ENCODE data around the gene ADORA1.

Gene ADORA1

DNA sequence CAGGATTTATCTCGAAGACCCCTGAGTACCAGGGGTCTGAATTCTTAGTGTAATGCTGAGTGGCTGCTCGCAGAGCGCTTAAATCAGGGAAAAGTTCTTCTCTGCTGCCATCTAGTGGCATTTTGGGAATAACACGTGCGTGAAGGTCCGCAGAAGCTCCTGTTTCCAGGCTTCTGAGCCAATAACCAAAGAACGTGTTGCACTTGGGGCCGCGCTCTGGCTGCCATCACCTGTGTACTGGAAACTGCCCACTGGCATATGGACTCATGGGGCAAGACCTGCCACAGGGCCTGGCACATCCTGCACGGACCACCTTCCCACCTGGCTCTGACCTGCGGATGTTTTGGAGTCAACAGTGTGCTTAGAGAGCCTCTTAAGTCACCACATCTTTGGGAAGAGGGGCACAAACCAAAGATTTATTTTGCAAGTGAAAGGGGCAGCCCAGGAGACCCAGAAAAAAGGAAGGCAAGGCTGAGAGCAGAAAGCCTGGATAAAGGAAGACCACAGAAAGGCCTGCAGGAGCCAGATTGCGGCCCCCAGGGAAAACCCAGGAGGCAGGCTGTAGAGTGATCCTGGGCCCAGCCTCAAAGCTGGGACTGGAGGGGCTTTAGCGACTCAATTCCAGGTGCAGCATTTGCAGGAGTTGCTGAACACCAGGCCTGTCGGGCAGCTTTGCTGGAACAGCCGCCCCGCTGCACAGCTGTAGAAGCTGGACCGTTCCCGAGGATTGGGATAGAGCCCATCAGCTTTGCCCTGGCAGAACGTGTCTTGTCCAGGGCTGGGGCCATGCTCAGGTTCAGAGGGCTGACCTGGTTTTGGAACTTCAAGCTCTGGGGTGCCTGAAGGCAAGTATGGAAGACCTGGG, 89.0 kb downstream of the ADORA1 start:
- Mint-ChIP-seq H3K4me1 (ENCODE audit: low read depth) (no peaks in the 10 kb centered on the region), H3K4me3 (no peak overlapping the region), H3K27me3 (peaks cover 5% of the 10 kb centered on the region)

More for the DNA sequence above, 89.0 kb downstream of the ADORA1 start:
- Mint-ChIP-seq H3K27ac (no peak overlapping the region), H3K9me3 (no peaks in the 10 kb centered on the region), H3K36me3 (ENCODE audit: low read depth) (no peaks in the 10 kb centered on the region)
